ENCODE results near the gene SLC48A1.

Gene SLC48A1

GRCh38 chr12:47744778-47745436 is 28.1 kb upstream of the SLC48A1 start:
- no peak overlapping the region for H3K27ac ChIP-seq (replicated peaks; ENCODE audit: low read length)

GRCh38 chr12:47745485-47746041 is 27.5 kb upstream of the SLC48A1 start:
- Histone ChIP-seq H2BK15ac (ENCODE audit: low read length) (peak overlapping the region; percentile 25), H3K27me3 (ENCODE audit: control insufficient read depth in 3 of 3, insufficient read depth in 3 of 3, low read depth in 1 of 3, low read length in 3 of 3) (no peaks in the 10 kb centered on the region), H3K9ac (ENCODE audit: low read depth, low read length, poor library complexity) (no peak overlapping the region), H2BK12ac (ENCODE audit: low read length) (no peak overlapping the region), H4K91ac (ENCODE audit: low read depth, low read length, poor library complexity) (no peak overlapping the region), H2BK120ac (ENCODE audit: low read depth, low read length) (no peak overlapping the region), H3K36me3 (replicated peaks in 1 of 2; ENCODE audit: control insufficient read depth in 2 of 2, insufficient read depth in 2 of 2, low read length in 2 of 2) (no peaks in the 10 kb centered on the region), H3K27ac (replicated peaks; ENCODE audit: low read length) (no peak overlapping the region), H3K79me1 (ENCODE audit: low read depth, low read length) (no peaks in the 10 kb centered on the region), H2BK5ac (ENCODE audit: low read length) (no peak overlapping the region), H3K18ac (ENCODE audit: low read length) (peak overlapping the region; percentile 67), H3K9me3 (replicated peaks in 1 of 2; ENCODE audit: control insufficient read depth in 2 of 2, insufficient read depth in 1 of 2, low read depth in 1 of 2, low read length in 2 of 2) (no peaks in the 10 kb centered on the region), H2AFZ (ENCODE audit: low read length) (peak overlapping the region; percentile 25), H3K23ac (ENCODE audit: low read depth, low read length, poor library complexity) (no peak overlapping the region), H3K4me1 (ENCODE audit: control insufficient read depth in 2 of 2, insufficient read depth in 1 of 2, low read depth in 1 of 2, low read length in 2 of 2) (peaks cover 0 to 17% of the 10 kb centered on the region in 2 donors), H3K4me2 (ENCODE audit: insufficient read depth, low read length, poor library complexity, severe bottlenecking) (no peak overlapping the region), H3K4me3 (ENCODE audit: low read length in 2 of 2) (no peak overlapping the region), H3K14ac (ENCODE audit: low read length) (no peak overlapping the region), H3K4ac (ENCODE audit: low read length) (no peak overlapping the region), H2AK5ac (ENCODE audit: low read depth, low read length) (no peak overlapping the region), H4K8ac (ENCODE audit: low read depth, low read length) (no peak overlapping the region)
- no CpG with 5 or more reads among the region's 16 CpGs for WGBS, 2 donors (ENCODE audit: extremely low coverage in 2 of 2, insufficient read length in 2 of 2, insufficient replicate concordance in 1 of 2)
- DNase-seq (ENCODE audit: low spot score), result no peak

More at GRCh38 chr12:47744778-47745436, 28.1 kb upstream of the SLC48A1 start:
- peak overlapping the region; percentile 67 for H3K18ac ChIP-seq (ENCODE audit: low read length)
- no peak overlapping the region for H3K4me3 ChIP-seq (ENCODE audit: low read length in 2 of 2)
- no peak overlapping the region for H2BK15ac ChIP-seq (ENCODE audit: low read length)
- H3K36me3 ChIP-seq (replicated peaks in 1 of 2; ENCODE audit: control insufficient read depth in 2 of 2, insufficient read depth in 2 of 2, low read length in 2 of 2), result no peaks in the 10 kb centered on the region
- no peak overlapping the region for H4K8ac ChIP-seq (ENCODE audit: low read depth, low read length)
- no CpG with 5 or more reads among the region's 8 CpGs for WGBS, 2 donors (ENCODE audit: extremely low coverage in 2 of 2, insufficient read length in 2 of 2, insufficient replicate concordance in 1 of 2)
- H3K9ac ChIP-seq (ENCODE audit: low read depth, low read length, poor library complexity), result no peak overlapping the region
- H3K9me3 ChIP-seq (replicated peaks in 1 of 2; ENCODE audit: control insufficient read depth in 2 of 2, insufficient read depth in 1 of 2, low read depth in 1 of 2, low read length in 2 of 2), result no peaks in the 10 kb centered on the region
- H3K23ac ChIP-seq (ENCODE audit: low read depth, low read length, poor library complexity), result no peak overlapping the region
- H3K27me3 ChIP-seq (ENCODE audit: control insufficient read depth in 3 of 3, insufficient read depth in 3 of 3, low read depth in 1 of 3, low read length in 3 of 3), result no peaks in the 10 kb centered on the region
- no peak overlapping the region for H2BK120ac ChIP-seq (ENCODE audit: low read depth, low read length)
- no peak overlapping the region for H3K14ac ChIP-seq (ENCODE audit: low read length)
- H3K79me1 ChIP-seq (ENCODE audit: low read depth, low read length), result no peaks in the 10 kb centered on the region
- no peak overlapping the region for H3K4me2 ChIP-seq (ENCODE audit: insufficient read depth, low read length, poor library complexity, severe bottlenecking)
- no peak overlapping the region for H3K4ac ChIP-seq (ENCODE audit: low read length)
- no peak overlapping the region for H2BK5ac ChIP-seq (ENCODE audit: low read length)
- no peak overlapping the region for H2BK12ac ChIP-seq (ENCODE audit: low read length)
- H2AFZ ChIP-seq (ENCODE audit: low read length), result peak overlapping the region; percentile 25
- H4K91ac ChIP-seq (ENCODE audit: low read depth, low read length, poor library complexity), result no peak overlapping the region
- H2AK5ac ChIP-seq (ENCODE audit: low read depth, low read length), result no peak overlapping the region
- DNase-seq (ENCODE audit: low spot score), result no peak
- peaks cover 1 to 17% of the 10 kb centered on the region in 2 donors for H3K4me1 ChIP-seq (ENCODE audit: control insufficient read depth in 2 of 2, insufficient read depth in 1 of 2, low read depth in 1 of 2, low read length in 2 of 2)

- no CpG with 5 or more reads among the region's 5 CpGs for WGBS, 2 donors (ENCODE audit: extremely low coverage in 2 of 2, insufficient read length in 2 of 2, insufficient replicate concordance in 1 of 2)
- H3K36me3 ChIP-seq (replicated peaks in 1 of 2; ENCODE audit: control insufficient read depth in 2 of 2, insufficient read depth in 2 of 2, low read length in 2 of 2), result no peaks in the 10 kb centered on the region
These were observed 27.0 kb upstream of the SLC48A1 start for GRCh38 chr12:47746073-47746472.

GRCh38 chr12:47746523-47746922 is 26.5 kb upstream of the SLC48A1 start:
- no peak overlapping the region for H2AFZ ChIP-seq (ENCODE audit: low read length)
- no peak overlapping the region for H4K91ac ChIP-seq (ENCODE audit: low read depth, low read length, poor library complexity)
- no peaks in the 10 kb centered on the region for H3K79me1 ChIP-seq (ENCODE audit: low read depth, low read length)
- H2BK12ac ChIP-seq (ENCODE audit: low read length), result no peak overlapping the region
- peak overlapping the region; percentile 58 for H3K14ac ChIP-seq (ENCODE audit: low read length)
- no peaks in the 10 kb centered on the region for H3K9me3 ChIP-seq (replicated peaks in 1 of 2; ENCODE audit: control insufficient read depth in 2 of 2, insufficient read depth in 1 of 2, low read depth in 1 of 2, low read length in 2 of 2)
- H2BK15ac ChIP-seq (ENCODE audit: low read length), result peak overlapping the region; percentile 5
- H2BK120ac ChIP-seq (ENCODE audit: low read depth, low read length), result no peak overlapping the region
- H3K27ac ChIP-seq (replicated peaks; ENCODE audit: low read length), result no peak overlapping the region
- H4K8ac ChIP-seq (ENCODE audit: low read depth, low read length), result no peak overlapping the region
- H3K23ac ChIP-seq (ENCODE audit: low read depth, low read length, poor library complexity), result no peak overlapping the region
- no peak overlapping the region for H3K4ac ChIP-seq (ENCODE audit: low read length)
- no CpG with 5 or more reads among the region's 7 CpGs for WGBS, 2 donors (ENCODE audit: extremely low coverage in 2 of 2, insufficient read length in 2 of 2, insufficient replicate concordance in 1 of 2)
- H3K4me3 ChIP-seq (ENCODE audit: low read length in 2 of 2), result no peak overlapping the region
- H3K4me2 ChIP-seq (ENCODE audit: insufficient read depth, low read length, poor library complexity, severe bottlenecking), result no peak overlapping the region
- no peaks in the 10 kb centered on the region for H3K27me3 ChIP-seq (ENCODE audit: control insufficient read depth in 3 of 3, insufficient read depth in 3 of 3, low read depth in 1 of 3, low read length in 3 of 3)
- H2AK5ac ChIP-seq (ENCODE audit: low read depth, low read length), result peak overlapping the region; percentile 34
- no peaks in the 10 kb centered on the region for H3K36me3 ChIP-seq (replicated peaks in 1 of 2; ENCODE audit: control insufficient read depth in 2 of 2, insufficient read depth in 2 of 2, low read length in 2 of 2)
- peaks cover 0 to 13% of the 10 kb centered on the region in 2 donors for H3K4me1 ChIP-seq (ENCODE audit: control insufficient read depth in 2 of 2, insufficient read depth in 1 of 2, low read depth in 1 of 2, low read length in 2 of 2)
- no peak overlapping the region for H2BK5ac ChIP-seq (ENCODE audit: low read length)
- no peak overlapping the region for H3K9ac ChIP-seq (ENCODE audit: low read depth, low read length, poor library complexity)
- H3K18ac ChIP-seq (ENCODE audit: low read length), result peak overlapping the region; percentile 8
- no peak for DNase-seq (ENCODE audit: low spot score)

More at GRCh38 chr12:47746073-47746472, 27.0 kb upstream of the SLC48A1 start:
- H3K18ac ChIP-seq (ENCODE audit: low read length), result no peak overlapping the region
- peak overlapping the region; percentile 34 for H2AK5ac ChIP-seq (ENCODE audit: low read depth, low read length)
- H2BK15ac ChIP-seq (ENCODE audit: low read length), result peak overlapping the region; percentile 5
- H3K9ac ChIP-seq (ENCODE audit: low read depth, low read length, poor library complexity), result no peak overlapping the region
- no peak overlapping the region for H3K4ac ChIP-seq (ENCODE audit: low read length)
- H3K27ac ChIP-seq (replicated peaks; ENCODE audit: low read length), result no peak overlapping the region
- peaks cover 0 to 14% of the 10 kb centered on the region in 2 donors for H3K4me1 ChIP-seq (ENCODE audit: control insufficient read depth in 2 of 2, insufficient read depth in 1 of 2, low read depth in 1 of 2, low read length in 2 of 2)
- H2BK5ac ChIP-seq (ENCODE audit: low read length), result no peak overlapping the region
- H3K4me3 ChIP-seq (ENCODE audit: low read length in 2 of 2), result no peak overlapping the region
- no peak overlapping the region for H2BK120ac ChIP-seq (ENCODE audit: low read depth, low read length)
- no peak overlapping the region for H4K91ac ChIP-seq (ENCODE audit: low read depth, low read length, poor library complexity)
- no peaks in the 10 kb centered on the region for H3K9me3 ChIP-seq (replicated peaks in 1 of 2; ENCODE audit: control insufficient read depth in 2 of 2, insufficient read depth in 1 of 2, low read depth in 1 of 2, low read length in 2 of 2)
- no peak overlapping the region for H3K4me2 ChIP-seq (ENCODE audit: insufficient read depth, low read length, poor library complexity, severe bottlenecking)
- H2AFZ ChIP-seq (ENCODE audit: low read length), result no peak overlapping the region
- no peak overlapping the region for H4K8ac ChIP-seq (ENCODE audit: low read depth, low read length)
- DNase-seq (ENCODE audit: low spot score), result no peak
- H3K23ac ChIP-seq (ENCODE audit: low read depth, low read length, poor library complexity), result no peak overlapping the region
- H3K14ac ChIP-seq (ENCODE audit: low read length), result no peak overlapping the region
- no peaks in the 10 kb centered on the region for H3K27me3 ChIP-seq (ENCODE audit: control insufficient read depth in 3 of 3, insufficient read depth in 3 of 3, low read depth in 1 of 3, low read length in 3 of 3)
- no peak overlapping the region for H2BK12ac ChIP-seq (ENCODE audit: low read length)
- no peaks in the 10 kb centered on the region for H3K79me1 ChIP-seq (ENCODE audit: low read depth, low read length)

Measured in neuronal stem cell (in vitro differentiated cells).